Measurements from ENCODE around the gene SCART1. TPM values are rescaled to one million over a fixed set of nuclear protein-coding genes. Genes with fewer than 3 reads are reported as not detected.

The SCART1 gene
- total RNA-seq, 2 donors from 2014 or later: 3.9 to 11.2 TPM

- no peak for ATAC-seq
- TF ChIP-seq POLR2A (IDR thresholded peaks at IDR 0.05) (no peak), CTCF (IDR thresholded peaks at IDR 0.05) (no peak)
- intact Hi-C loops (cut with DNase I): no loop called here
- H3K27me3 ChIP-seq: peaks cover 0 to 3% of the 10 kb centered on the region in 2 donors
- no peak overlapping the region for H3K4me3 ChIP-seq
- WGBS, 2 donors: 92 to 94% methylated on average over 11 to 17 of the region's 17 CpGs
- H3K9me3 ChIP-seq: no peaks in the 10 kb centered on the region
- peaks cover 0 to 7% of the 10 kb centered on the region in 2 donors for H3K36me3 ChIP-seq (replicated peaks in 1 of 2; ENCODE audit: insufficient read depth in 1 of 2, low read depth in 2 of 2)
- H3K27ac ChIP-seq: no peak overlapping the region
- H3K4me1 ChIP-seq: peaks cover 12% of the 10 kb centered on the region
- DNase-seq: no peak
Observed at GRCh38 chr10:133420028-133420427, 33.7 kb upstream of the SCART1 start.

- Histone ChIP-seq H3K27me3 (peaks cover 0 to 3% of the 10 kb centered on the region in 2 donors), H3K4me3 (no peak overlapping the region), H3K36me3 (replicated peaks in 1 of 2; ENCODE audit: insufficient read depth in 1 of 2, low read depth in 2 of 2) (peaks cover 0 to 7% of the 10 kb centered on the region in 2 donors), H3K27ac (no peak overlapping the region), H3K9me3 (no peaks in the 10 kb centered on the region), H3K4me1 (peaks cover 12% of the 10 kb centered on the region)
- ATAC-seq (no peak), DNase-seq (no peak)
- 83 to 88% methylated on average over 3 to 6 of the region's 6 CpGs for WGBS, 2 donors
- intact Hi-C loops (cut with DNase I): no loop called here
- TF ChIP-seq CTCF (IDR thresholded peaks at IDR 0.05) (no peak), POLR2A (IDR thresholded peaks at IDR 0.05) (no peak)
Observed at GRCh38 chr10:133420579-133420978, 33.2 kb upstream of the SCART1 start.

GRCh38 chr10:133421336-133422222 lies 32.2 kb upstream of the SCART1 start:
- TF ChIP-seq CTCF (IDR thresholded peaks at IDR 0.05) (no peak), POLR2A (IDR thresholded peaks at IDR 0.05) (no peak)
- H3K4me1 ChIP-seq: peaks cover 12% of the 10 kb centered on the region
- no peak overlapping the region for H3K4me3 ChIP-seq
- WGBS, 2 donors: 87 to 88% methylated on average over 6 to 15 of the region's 17 CpGs
- peaks cover 0 to 3% of the 10 kb centered on the region in 2 donors for H3K27me3 ChIP-seq
- H3K27ac ChIP-seq: no peak overlapping the region
- H3K36me3 ChIP-seq (replicated peaks in 1 of 2; ENCODE audit: insufficient read depth in 1 of 2, low read depth in 2 of 2): peaks cover 0 to 7% of the 10 kb centered on the region in 2 donors
- intact Hi-C loops (cut with DNase I): no loop called here
- ATAC-seq (no peak), DNase-seq (no peak)
- H3K9me3 ChIP-seq: no peaks in the 10 kb centered on the region

GRCh38 chr10:133422223-133422806 lies 31.4 kb upstream of the SCART1 start:
- Histone ChIP-seq H3K4me1 (peaks cover 12% of the 10 kb centered on the region), H3K9me3 (no peaks in the 10 kb centered on the region), H3K27me3 (peaks cover 0 to 3% of the 10 kb centered on the region in 2 donors), H3K27ac (no peak overlapping the region), H3K4me3 (no peak overlapping the region), H3K36me3 (replicated peaks in 1 of 2; ENCODE audit: insufficient read depth in 1 of 2, low read depth in 2 of 2) (peaks cover 0 to 7% of the 10 kb centered on the region in 2 donors)
- no peak for TF ChIP-seq POLR2A (IDR thresholded peaks at IDR 0.05)
- TF ChIP-seq CTCF (IDR thresholded peaks at IDR 0.05): no peak
- 84 to 90% methylated on average over 9 to 16 of the region's 16 CpGs for WGBS, 2 donors
- intact Hi-C loops (cut with DNase I): no loop called here
- ATAC-seq (no peak), DNase-seq (no peak)

Measured in body of pancreas (tissue), 4 donors.